CD4-positive, CD25-positive, alpha-beta regulatory T cell (primary cell): Measurements from ENCODE around the gene NHSL2. TPM values are rescaled to one million over a fixed set of nuclear protein-coding genes. Genes with fewer than 3 reads are reported as not detected.

Experiments
- ATAC-seq, 2 donors: fragments of 150-1000 bp; cut with Tn5 transposase; one replicate each; pipeline ENCODE4 v1.10.0; 2021; ENCODE audit warnings: low read depth in 2 of 2, moderate number of reproducible peaks in 2 of 2, moderate library complexity in 1 of 2
- DNase-seq, 3 donors: peaks; one replicate each; pipeline versions ENCODE4 v3.0.0 to v3.0.0-alpha.2; 2012 to 2022; ENCODE audit warnings: mixed read lengths in 1 of 3
- H3K27ac ChIP-seq: one replicate; pipeline ENCODE4 v1.7.0; 2013; ENCODE audit warnings: mild to moderate bottlenecking, low read length; ENCODE audit not compliant: insufficient read depth, poor library complexity, severe bottlenecking
- H3K27me3 ChIP-seq: one replicate; pipeline ENCODE4 v1.7.0; 2013; ENCODE audit warnings: low read length; ENCODE audit not compliant: control insufficient read depth, insufficient read depth
- H3K36me3 ChIP-seq: one replicate; pipeline ENCODE4 v1.7.0; 2013; ENCODE audit warnings: mild to moderate bottlenecking, low read length, moderate library complexity; ENCODE audit not compliant: control insufficient read depth, insufficient read depth
- H3K4me1 ChIP-seq: 2 replicates; pipeline ENCODE4 v1.7.0; 2013; ENCODE audit warnings: mild to moderate bottlenecking, low read length; ENCODE audit not compliant: insufficient read depth, control insufficient read depth, poor library complexity, severe bottlenecking
- H3K4me3 ChIP-seq: one replicate; pipeline ENCODE4 v1.7.0; 2013; ENCODE audit warnings: low read depth, mild to moderate bottlenecking, low read length, moderate library complexity
- H3K9me3 ChIP-seq, 2 experiments: 1 replicate in 1 of 2; 2 replicates in 1 of 2; pipeline ENCODE4 v1.7.0; 2013; ENCODE audit warnings: low read length in 2 of 2, mild to moderate bottlenecking in 1 of 2, moderate library complexity in 1 of 2; ENCODE audit not compliant: control insufficient read depth in 2 of 2
- H3K27ac Mint-ChIP-seq, 3 donors: one replicate each; pipeline ENCODE4 v1.8.0; 2020 to 2022; ENCODE audit warnings: mild to moderate bottlenecking in 3 of 3, mixed read lengths in 3 of 3, moderate library complexity in 2 of 3
- H3K27me3 Mint-ChIP-seq: one replicate; pipeline ENCODE4 v1.8.0; 2022; ENCODE audit warnings: mild to moderate bottlenecking, mixed read lengths
- H3K36me3 Mint-ChIP-seq: one replicate; pipeline ENCODE4 v1.8.0; 2020; ENCODE audit warnings: mixed read lengths
- H3K4me1 Mint-ChIP-seq, 4 donors: one replicate each; pipeline ENCODE4 v1.8.0; 2020 to 2022; ENCODE audit warnings: mixed read lengths in 4 of 4, mild to moderate bottlenecking in 1 of 4
- H3K4me3 Mint-ChIP-seq, 4 donors: one replicate each; pipeline ENCODE4 v1.8.0; 2020 to 2022; ENCODE audit warnings: mild to moderate bottlenecking in 4 of 4, mixed read lengths in 4 of 4, moderate library complexity in 3 of 4
- H3K9me3 Mint-ChIP-seq, 7 donors: one replicate each; pipeline ENCODE4 v1.8.0; 2020 to 2022; ENCODE audit warnings: mixed read lengths in 7 of 7, mild to moderate bottlenecking in 3 of 7, moderate library complexity in 2 of 7
- polyA plus RNA-seq, 4 donors: library from polyadenylated mRNA; unstranded; fragments of 300-500 nt; fragmentation: Illumina TruSeq; gene quantifications; one replicate each; pipeline ENCODE4 v1.2.3, GENCODE V29; 2021
- total RNA-seq: library from RNA; stranded (reverse); gene quantifications from one replicate; pipeline ENCODE4 v1.2.3, GENCODE V29; 2022

NHSL2 gene
- total and polyA plus RNA-seq, 5 donors from 2014 or later, result 1.5 to 6.7 (median 2.2) TPM

DNA sequence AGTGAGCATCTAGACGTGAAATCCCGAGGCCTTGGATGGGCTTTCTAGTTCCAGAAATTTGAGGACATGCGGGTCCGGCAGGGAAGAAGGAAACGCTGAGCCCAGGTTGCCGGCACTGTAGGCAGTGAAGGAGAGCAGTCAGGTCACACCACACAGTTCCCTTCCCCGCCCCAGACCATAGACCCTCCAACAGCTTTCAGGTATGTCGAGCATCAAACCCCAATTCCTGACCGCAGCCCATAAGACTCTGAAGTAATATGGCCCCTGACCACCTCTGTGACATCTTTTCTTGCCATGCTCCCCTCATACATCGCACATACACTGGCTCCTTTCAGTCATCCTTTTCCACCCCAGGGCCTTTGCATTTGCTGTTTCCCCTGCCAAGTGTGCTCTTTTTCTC lies 198.0 kb downstream of the NHSL2 start:
- Mint-ChIP-seq H3K9me3 (no peaks in the 10 kb centered on the region), H3K27ac (peak overlapping the region in 1 of 3 donors; percentile 5), H3K4me1 (peaks cover 3 to 19% (median 13%) of the 10 kb centered on the region in 4 donors), H3K4me3 (no peak overlapping the region), H3K36me3 (no peaks in the 10 kb centered on the region), H3K27me3 (peaks cover 9% of the 10 kb centered on the region)
- ATAC-seq (no peak), DNase-seq (no peak)
- Histone ChIP-seq H3K9me3 (no peaks in the 10 kb centered on the region), H3K4me1 (peaks cover 5% of the 10 kb centered on the region), H3K27ac (no peak overlapping the region), H3K36me3 (no peaks in the 10 kb centered on the region), H3K27me3 (no peaks in the 10 kb centered on the region), H3K4me3 (no peak overlapping the region)

DNA sequence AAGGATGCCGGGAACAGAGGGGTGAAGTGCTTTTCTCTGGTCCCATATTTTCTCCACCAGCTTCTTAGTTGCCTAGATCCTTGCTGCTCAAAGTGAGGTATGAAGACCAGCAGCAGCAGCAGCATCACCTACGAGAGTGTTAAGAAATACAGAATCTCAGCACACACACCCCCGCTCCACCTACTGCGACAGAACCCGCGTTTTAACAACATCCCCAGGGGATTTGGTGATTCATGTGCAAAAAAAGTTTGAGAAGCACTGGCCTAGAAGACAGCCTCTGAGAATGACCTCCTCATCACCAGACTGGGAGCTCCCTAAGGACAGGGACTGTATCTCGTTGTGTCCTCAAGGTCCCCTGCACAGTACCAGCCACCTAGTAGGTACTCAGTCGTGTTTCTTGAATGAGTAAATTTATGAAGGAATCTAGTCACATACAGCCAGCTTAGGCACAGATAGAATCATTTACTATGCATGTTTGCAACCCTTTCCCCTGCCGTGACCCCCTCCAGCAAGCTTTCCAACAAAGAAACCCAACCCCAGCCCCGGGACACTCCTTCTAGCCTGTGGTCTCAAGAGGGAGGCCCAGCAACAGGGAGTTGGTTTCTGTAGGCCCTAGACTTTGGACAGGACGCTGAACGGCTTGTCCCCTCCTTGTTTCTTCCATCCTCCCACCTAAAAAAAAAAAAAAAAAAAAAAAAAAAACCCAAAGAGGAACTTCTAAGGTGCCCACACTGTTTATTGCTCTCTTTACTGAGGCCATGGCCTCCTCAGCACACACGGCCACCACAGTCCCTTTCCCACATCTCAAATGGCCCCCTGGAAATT lies 199.6 kb downstream of the NHSL2 start:
- H3K9me3 Mint-ChIP-seq, result no peaks in the 10 kb centered on the region
- no peaks in the 10 kb centered on the region for H3K9me3 ChIP-seq
- ATAC-seq (no peak), DNase-seq (no peak)
- peaks cover under 1% of the 10 kb centered on the region for H3K4me1 ChIP-seq
- H3K27ac Mint-ChIP-seq, result no peak overlapping the region
- no peaks in the 10 kb centered on the region for H3K27me3 ChIP-seq
- peaks cover 0 to 9% (median 5%) of the 10 kb centered on the region in 4 donors for H3K4me1 Mint-ChIP-seq
- no peak overlapping the region for H3K4me3 ChIP-seq
- no peaks in the 10 kb centered on the region for H3K36me3 Mint-ChIP-seq
- no peak overlapping the region for H3K4me3 Mint-ChIP-seq
- no peaks in the 10 kb centered on the region for H3K36me3 ChIP-seq
- H3K27me3 Mint-ChIP-seq, result peaks cover 9% of the 10 kb centered on the region
- H3K27ac ChIP-seq, result no peak overlapping the region

DNA sequence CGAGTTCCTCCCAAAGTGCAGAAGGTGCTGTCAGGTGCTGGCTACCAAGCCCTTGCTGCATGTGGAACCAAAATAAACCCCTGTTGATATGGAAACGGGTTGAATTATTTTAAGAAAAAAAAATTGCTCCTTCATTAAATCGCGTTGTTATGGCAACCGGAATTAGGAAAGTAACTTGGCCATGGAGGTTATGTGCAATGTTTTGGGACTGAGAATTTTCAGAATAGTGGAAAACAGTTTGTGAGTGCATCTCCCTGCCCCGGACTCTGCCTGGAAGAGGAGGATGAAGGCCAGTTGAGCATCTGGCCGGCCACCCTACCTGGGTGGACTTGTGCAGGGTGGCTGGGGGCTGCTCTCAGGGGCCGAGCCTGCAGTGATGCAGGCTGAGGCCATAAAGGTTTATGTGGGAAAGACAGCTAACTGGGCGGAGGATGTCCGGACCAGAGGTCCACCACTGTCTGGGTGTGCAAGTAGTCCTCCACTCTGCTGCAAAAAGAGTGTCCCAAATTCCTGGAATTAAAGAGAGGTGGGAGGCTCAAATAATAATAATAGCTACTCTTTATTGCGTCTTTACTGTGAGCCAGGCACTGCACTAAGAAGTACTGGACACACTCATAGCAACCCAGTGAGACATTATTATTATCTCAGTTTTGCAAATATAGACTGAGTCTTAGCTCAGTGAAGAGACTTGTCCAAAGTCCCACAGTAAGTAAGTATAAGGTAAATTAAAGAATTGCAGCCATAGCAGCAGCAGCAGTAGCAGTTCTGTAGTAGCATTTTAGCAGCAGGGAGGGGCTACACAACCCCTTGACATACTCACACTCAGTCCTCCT lies 200.4 kb downstream of the NHSL2 start:
- H3K4me1 ChIP-seq, result no peaks in the 10 kb centered on the region
- no peak overlapping the region for H3K27ac ChIP-seq

DNA sequence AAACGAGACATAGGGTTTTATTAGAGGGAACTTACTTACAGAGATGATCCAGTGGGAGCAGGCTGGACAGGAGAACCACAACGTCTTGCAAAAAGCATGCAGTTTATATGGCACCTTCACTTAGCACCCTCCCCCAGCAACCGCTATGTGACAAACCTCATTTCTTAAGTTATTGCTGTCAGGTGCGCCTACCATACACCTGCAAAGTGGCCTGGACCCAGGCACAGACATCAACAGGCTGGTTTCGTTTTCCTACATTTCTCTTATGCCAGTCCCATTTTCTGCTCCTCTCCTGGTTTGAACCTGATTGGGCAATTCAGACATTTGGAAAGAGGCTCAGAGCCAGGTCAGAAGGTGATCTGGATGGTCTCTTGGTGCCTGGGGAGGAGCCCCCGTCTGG lies 202.8 kb downstream of the NHSL2 start:
- H3K27me3 ChIP-seq, result no peaks in the 10 kb centered on the region
- H3K27me3 Mint-ChIP-seq, result peaks cover 10% of the 10 kb centered on the region
- no peak overlapping the region for H3K27ac Mint-ChIP-seq
- H3K9me3 ChIP-seq, result no peaks in the 10 kb centered on the region
- no peak for ATAC-seq
- H3K9me3 Mint-ChIP-seq, result peaks cover 0 to 4% (median 0%) of the 10 kb centered on the region in 7 donors
- no peaks in the 10 kb centered on the region for H3K36me3 Mint-ChIP-seq
- H3K36me3 ChIP-seq, result no peaks in the 10 kb centered on the region
- no peak overlapping the region for H3K4me3 Mint-ChIP-seq
- H3K4me1 Mint-ChIP-seq, result peaks cover 0 to 3% (median 0%) of the 10 kb centered on the region in 4 donors
- H3K27ac ChIP-seq, result no peak overlapping the region
- no peaks in the 10 kb centered on the region for H3K4me1 ChIP-seq
- no peak for DNase-seq
- H3K4me3 ChIP-seq, result no peak overlapping the region

More for the DNA sequence above, 200.4 kb downstream of the NHSL2 start:
- Histone ChIP-seq H3K4me3 (no peak overlapping the region), H3K27me3 (no peaks in the 10 kb centered on the region), H3K36me3 (no peaks in the 10 kb centered on the region), H3K9me3 (no peaks in the 10 kb centered on the region)
- Mint-ChIP-seq H3K9me3 (no peaks in the 10 kb centered on the region), H3K4me3 (no peak overlapping the region), H3K4me1 (peaks cover 0 to 3% (median 0%) of the 10 kb centered on the region in 4 donors), H3K27me3 (peaks cover 10% of the 10 kb centered on the region), H3K36me3 (no peaks in the 10 kb centered on the region), H3K27ac (no peak overlapping the region)
- ATAC-seq (no peak), DNase-seq (no peak)

DNA sequence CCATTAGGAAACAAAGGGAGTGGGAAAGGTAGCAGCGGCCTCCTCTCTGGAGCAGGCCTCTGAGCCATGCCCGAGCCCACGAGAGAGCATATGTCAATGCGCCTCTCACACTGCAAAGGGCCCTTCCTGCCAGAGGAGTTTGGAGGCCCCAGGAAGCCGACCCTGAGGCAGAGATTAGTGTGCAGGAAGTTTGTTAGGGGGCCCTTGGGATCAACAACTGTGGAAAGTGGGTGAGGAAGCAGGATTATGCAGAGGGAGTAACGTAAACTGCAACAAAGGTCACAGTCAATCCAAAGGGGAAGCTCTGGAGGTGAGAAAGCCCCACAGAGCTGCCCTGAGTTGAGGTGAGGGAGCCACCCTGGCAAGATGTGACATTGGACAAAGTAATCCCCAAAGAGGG lies 203.7 kb downstream of the NHSL2 start:
- Mint-ChIP-seq H3K27ac (no peak overlapping the region), H3K36me3 (no peaks in the 10 kb centered on the region), H3K9me3 (peaks cover 0 to 4% (median 0%) of the 10 kb centered on the region in 7 donors), H3K27me3 (peaks cover 10% of the 10 kb centered on the region), H3K4me3 (no peak overlapping the region), H3K4me1 (peaks cover 0 to 3% (median 0%) of the 10 kb centered on the region in 4 donors)
- ATAC-seq (no peak), DNase-seq (no peak)
- Histone ChIP-seq H3K27ac (no peak overlapping the region), H3K4me3 (no peak overlapping the region), H3K4me1 (no peaks in the 10 kb centered on the region), H3K36me3 (no peaks in the 10 kb centered on the region), H3K9me3 (no peaks in the 10 kb centered on the region), H3K27me3 (no peaks in the 10 kb centered on the region)

DNA sequence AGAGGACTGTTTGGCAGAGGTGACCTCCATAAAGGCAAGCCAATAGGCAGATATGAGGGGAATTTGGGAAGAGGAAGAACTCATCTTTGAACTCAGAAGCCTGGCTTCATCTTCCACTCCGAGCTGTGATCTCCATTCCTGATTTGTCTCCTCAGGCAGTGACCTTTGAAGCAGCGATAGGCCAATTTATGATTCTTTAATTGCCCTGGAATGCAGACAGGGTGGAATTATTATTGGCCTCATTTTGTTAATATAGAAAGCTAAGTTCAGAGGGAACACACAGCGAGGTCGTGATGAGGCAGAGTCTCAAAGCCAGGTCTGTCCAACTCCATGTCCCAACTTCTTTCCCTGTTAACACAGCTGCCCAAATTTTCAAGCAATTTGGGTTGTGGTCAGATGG lies 204.2 kb downstream of the NHSL2 start:
- Mint-ChIP-seq H3K27me3 (peaks cover 10% of the 10 kb centered on the region), H3K36me3 (no peaks in the 10 kb centered on the region), H3K9me3 (peaks cover 0 to 4% (median 0%) of the 10 kb centered on the region in 7 donors), H3K27ac (no peak overlapping the region), H3K4me1 (peaks cover 0 to 3% (median 0%) of the 10 kb centered on the region in 4 donors), H3K4me3 (no peak overlapping the region)
- no peak overlapping the region for H3K27ac ChIP-seq
- no peak overlapping the region for H3K4me3 ChIP-seq
- no peaks in the 10 kb centered on the region for H3K36me3 ChIP-seq
- DNase-seq (no peak), ATAC-seq (no peak)
- no peaks in the 10 kb centered on the region for H3K27me3 ChIP-seq
- H3K4me1 ChIP-seq, result no peaks in the 10 kb centered on the region
- H3K9me3 ChIP-seq, result no peaks in the 10 kb centered on the region

DNA sequence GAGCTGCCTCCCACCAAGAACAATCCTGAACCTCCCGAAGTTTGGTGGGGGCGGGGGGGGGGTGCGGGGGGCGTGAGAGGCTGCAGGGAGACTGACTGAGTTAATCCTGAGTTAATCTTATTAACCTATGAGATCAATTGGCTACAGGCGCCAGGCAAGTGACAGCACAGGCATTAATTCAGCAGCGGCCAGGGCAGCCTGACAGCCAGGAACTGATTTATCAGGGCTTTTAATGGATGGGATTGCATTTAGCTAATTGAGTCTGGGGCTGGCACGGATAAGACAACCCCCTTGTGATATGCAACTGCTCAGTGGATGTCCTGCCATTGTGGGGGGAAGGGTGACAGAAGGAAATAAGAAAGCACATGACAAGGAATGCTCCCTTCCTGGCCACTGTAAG lies 204.7 kb downstream of the NHSL2 start:
- Mint-ChIP-seq H3K4me3 (no peak overlapping the region), H3K36me3 (no peaks in the 10 kb centered on the region), H3K9me3 (peaks cover 0 to 4% (median 0%) of the 10 kb centered on the region in 7 donors), H3K27me3 (peaks cover 10% of the 10 kb centered on the region), H3K27ac (no peak overlapping the region), H3K4me1 (peaks cover 0 to 3% (median 0%) of the 10 kb centered on the region in 4 donors)
- no peak overlapping the region for H3K27ac ChIP-seq
- no peaks in the 10 kb centered on the region for H3K9me3 ChIP-seq
- no peak for ATAC-seq
- H3K27me3 ChIP-seq, result no peaks in the 10 kb centered on the region
- H3K4me3 ChIP-seq, result no peak overlapping the region
- H3K36me3 ChIP-seq, result no peaks in the 10 kb centered on the region
- no peaks in the 10 kb centered on the region for H3K4me1 ChIP-seq
- DNase-seq, result no peak
